Measurements from ENCODE around the gene EPB42.

The EPB42 gene

DNA sequence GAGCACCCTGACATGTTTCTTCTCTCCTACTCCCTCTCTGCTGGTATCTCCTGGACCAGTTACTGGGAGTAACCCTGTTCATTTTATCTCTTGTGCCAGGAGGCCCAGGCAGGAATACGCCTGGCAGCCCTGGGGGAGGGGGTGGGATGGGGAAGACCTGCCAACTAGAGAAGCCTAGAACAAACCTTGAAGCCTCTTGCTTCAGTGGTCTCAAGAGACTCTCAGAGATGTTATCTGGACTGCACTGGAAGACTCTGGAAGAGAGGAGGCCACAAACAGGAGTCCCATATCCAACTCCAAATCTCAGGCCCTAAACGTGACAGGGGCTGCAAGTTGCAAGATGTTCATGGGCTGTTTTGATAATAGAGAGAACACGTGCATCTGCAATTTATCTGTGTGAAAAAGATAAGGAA lies at the start of gene EPB42:
Gene EPB42 (minus strand): TSS at position 28 of the 413 bp plus-strand sequence. CDS start 193 bp downstream, outside the sequence.
- DNase-seq (ENCODE audit: low read depth): no peak

- no peak for DNase-seq (ENCODE audit: low read depth)
Observed at GRCh38 chr15:43270113-43270665, 49.4 kb upstream of the EPB42 start.

DNA sequence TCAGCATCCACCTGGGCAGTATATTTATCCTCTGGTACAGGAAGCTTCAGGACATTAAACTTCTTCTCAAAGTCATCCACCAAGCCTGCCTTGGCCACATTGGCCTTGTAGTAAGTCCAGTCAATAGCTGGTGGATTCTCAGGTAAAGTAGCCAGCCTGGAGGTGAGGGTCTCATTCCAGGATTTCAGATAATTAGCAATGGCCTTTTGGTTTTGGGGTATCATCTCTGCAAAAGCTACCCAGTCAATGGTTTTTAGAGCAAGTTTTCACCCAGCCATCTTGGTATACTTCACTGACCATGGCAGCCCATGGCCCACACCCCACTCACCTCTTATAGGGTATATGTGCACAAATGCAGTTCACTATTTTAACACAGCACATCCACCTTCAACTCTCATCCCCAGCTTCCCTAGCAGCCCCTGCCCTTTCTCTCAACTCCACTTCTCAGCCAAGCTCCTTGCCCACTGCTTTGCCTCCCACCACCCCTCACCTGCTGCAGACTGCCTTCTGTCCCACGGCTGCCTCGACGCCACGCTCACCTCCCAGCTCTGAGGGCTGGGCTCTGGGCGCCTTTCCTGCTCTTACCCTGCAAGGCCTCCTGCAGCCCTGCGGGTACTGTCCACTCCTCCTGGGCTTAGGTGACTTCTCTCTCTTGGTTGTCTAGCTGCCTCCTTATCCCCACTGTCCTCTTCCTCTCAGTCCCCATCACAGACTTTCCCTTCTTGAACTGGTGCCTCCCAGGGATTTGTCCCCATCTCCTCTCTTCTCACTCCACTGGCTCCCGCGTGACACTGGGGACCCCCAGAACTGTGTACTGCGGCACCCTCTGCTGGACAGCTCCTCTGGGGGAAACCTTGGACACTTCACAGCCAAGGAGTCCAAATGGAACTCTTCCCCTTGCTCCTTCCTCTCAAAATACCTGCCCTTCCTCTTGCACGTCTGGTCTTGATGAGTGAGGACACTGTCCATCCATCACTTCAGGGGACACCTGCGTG lies 47.6 kb upstream of the EPB42 start:
- no peak for DNase-seq (ENCODE audit: low read depth)

- no peak for DNase-seq (ENCODE audit: low read depth)
Observed at GRCh38 chr15:43267439-43267838, 46.6 kb upstream of the EPB42 start.

- DNase-seq (ENCODE audit: low read depth): no peak
Observed at GRCh38 chr15:43266834-43267233, 46.0 kb upstream of the EPB42 start, which contains the start of gene TGM5. TSS of gene TGM5 (minus strand) at chr15:43266928. CDS start at chr15:43266849, 79 bp downstream.

- DNase-seq (ENCODE audit: low read depth): no peak
Observed at GRCh38 chr15:43266386-43266785, 45.6 kb upstream of the EPB42 start.

DNA sequence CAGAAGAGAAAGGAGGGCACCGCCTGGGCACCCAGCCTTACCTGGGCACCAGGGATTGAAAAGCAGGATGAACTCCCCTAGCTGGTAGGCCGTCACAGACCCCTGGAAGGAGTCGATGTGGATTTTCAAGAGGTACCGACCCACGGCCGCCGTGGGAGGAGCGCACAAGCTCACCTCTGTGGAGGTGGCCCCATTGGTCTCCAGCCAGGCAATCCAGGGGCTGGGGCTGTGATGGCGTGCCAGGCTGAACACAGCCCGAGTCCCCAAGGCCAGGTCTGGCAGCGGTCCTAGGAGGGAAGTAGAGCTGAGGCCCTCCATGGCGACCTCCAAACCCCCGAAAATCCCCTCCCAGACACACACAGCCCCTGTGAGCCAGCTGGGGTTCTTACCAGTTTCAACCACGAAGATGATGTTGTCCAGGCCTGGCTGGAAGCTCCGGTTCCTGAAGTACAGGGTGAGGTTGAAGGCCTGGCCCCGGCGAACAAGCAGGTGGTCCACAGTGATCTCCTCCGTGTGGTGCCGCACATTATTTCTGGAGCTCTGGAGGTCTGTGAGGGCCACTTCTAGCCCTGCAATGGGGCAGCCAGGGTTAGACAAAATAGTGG lies 39.3 kb upstream of the EPB42 start:
- no peak for DNase-seq (ENCODE audit: low read depth)

- no peak for DNase-seq (ENCODE audit: low read depth)
Observed at GRCh38 chr15:43258781-43259180, 38.0 kb upstream of the EPB42 start.

DNA sequence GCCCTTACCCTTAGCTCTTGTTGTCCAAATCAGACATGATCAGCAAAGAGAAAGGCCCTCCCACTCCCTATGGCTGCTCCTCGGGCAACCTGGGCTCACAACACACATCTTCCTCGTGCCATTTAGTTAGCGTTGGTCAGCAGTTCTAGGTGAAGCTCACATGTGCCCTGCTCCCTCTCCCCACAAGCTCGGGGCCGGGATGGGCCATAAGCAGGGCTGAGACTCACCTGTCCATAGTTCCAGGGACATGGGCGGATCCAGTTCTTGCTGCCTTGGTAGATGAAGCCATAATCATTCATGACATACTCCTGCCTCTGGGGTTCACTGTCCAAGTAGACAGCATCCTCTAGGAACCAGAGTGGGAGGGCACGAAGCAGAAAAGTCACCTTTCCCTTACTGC lies 35.5 kb upstream of the EPB42 start:
- DNase-seq (ENCODE audit: low read depth): no peak

DNA sequence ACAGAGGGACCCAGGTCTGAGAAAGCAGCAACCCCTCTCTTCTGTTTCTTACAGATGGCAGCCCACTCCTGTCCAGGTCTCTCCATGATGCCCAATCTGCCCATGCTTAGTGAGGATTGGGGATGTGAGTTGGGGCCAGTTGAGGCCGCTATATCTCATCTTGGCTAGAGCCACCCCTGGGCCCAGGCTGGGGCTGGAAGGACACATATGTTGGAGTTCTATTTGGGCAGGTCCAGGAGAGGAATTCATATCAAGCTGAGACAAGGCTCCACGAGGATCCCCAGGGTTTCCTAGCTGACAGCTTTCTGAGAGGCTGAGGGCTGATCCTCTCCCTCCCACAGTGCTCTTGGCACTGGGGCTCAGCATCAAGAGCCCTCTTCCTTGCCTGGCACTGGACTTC lies 34.6 kb upstream of the EPB42 start:
- DNase-seq (ENCODE audit: low read depth): no peak

DNA sequence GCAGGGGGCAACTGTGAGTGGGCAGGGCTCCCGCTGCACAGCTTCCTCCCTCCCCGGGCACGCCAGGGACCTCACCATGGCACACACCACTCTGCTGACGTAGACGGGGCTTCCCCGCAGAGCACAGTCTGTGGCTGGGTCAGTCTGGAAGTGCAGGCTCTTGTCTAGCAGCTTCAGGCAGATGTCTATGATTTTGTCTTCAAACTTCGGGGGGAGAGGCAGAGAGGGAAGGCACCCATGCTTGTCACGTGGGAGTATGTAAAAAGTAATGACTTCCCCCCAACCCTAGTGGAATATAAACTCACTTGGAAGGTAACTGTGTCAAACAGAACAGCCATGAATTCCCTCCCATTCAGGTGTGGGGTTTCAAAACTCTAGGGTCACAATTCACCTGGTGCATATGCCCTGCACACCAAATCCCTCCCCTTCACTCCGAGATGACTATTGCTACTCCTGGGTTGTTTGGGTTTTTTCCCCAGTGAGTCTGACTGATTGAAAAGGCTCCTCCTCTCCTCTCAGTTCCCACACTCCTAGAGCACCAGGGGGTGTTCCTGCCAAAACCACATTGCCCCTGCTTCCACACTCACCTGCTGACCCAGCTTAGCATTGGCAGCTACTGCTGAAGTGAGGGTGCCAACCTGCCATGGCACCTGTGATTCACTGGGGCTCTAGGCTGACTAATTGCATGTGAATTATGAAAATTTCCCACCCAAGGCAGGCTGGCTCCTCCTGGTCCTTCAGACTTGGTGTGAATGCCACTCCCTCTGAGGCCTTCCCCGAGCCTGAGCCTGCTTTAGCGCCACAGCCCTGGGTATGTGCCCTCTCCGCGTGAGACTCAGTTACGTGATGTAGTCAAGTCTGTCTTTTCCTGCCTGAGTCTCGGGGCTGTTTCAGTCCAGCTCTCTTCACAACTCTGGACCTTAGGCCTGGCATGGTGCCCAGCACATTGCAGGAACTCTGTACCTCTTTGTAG lies 32.9 kb upstream of the EPB42 start:
- no peak for DNase-seq (ENCODE audit: low read depth)

DNA sequence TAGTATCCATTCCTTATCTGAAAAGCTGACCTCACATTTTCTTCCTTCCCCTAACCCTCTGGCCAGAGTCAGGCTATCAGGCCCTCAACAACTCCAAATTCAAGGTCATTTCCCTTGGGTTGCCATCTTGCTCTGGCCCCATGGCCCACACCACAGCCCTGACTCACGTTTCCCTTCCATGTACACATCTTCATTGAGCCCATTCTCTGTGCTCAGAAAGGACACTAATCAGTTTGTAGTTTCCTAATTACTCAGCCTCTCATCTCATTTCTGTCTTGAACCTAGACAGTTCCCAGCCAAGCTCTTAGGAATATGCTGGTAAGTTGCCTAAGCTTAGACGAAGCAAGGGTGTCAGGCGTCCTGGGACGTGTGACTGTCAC lies 31.0 kb upstream of the EPB42 start:
- no peak for DNase-seq (ENCODE audit: low read depth)

DNA sequence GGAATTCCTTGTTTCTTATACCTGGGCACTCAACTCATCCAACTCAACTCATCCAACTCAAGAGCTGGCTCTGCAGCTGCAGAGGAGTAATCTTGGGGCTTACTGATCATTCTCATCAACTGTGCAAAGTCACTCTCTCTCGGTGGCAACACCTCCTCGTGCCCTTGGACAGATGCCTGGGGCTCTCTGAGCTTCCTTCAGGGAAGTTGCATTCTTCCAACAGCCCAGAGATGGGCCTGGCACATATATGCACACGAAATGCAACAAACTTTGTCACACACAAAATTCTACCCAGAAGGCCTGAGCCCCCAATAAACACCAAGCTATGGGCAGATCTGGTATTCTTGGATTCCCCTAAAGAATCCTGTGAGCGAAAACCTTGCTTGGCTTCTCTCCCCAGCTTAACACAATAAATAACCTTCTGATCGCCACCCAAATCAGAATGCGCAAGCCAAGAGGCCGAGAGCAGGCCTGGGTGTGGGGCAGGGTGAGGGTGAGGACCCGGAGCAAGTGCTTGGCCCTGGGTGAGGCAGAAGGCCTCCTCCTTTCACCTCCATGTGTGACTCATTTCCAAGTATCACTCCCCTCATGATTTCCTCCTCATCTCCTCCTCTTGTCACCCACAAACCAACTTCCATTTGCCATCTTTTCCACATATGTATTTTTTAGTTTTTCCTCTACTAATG lies 30.5 kb upstream of the EPB42 start:
- no peak for DNase-seq (ENCODE audit: low read depth)

DNA sequence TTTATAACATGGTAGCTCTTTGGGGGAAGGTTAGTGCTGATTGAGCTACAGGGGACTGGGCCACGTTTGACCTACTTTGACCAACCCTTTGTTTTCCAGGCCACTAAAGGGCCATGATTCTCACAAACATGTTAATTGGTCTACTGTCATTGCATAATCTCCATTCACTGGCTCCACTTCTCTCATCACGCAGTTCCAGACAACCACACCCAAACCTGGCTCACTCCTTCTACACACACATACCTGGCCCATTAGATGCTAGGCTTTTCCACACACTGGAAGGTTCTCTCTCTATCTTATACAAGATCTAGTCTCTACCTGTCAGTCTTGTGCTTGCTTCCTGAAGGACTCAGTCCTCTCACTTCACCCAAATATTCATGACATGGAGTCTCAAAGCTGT lies 30.0 kb upstream of the EPB42 start:
- DNase-seq (ENCODE audit: low read depth): no peak

- no peak for DNase-seq (ENCODE audit: low read depth)
Observed at GRCh38 chr15:43249699-43250203, 28.9 kb upstream of the EPB42 start.

GRCh38 chr15:43249236-43249635 lies 28.4 kb upstream of the EPB42 start:
- DNase-seq (ENCODE audit: low read depth): no peak

DNA sequence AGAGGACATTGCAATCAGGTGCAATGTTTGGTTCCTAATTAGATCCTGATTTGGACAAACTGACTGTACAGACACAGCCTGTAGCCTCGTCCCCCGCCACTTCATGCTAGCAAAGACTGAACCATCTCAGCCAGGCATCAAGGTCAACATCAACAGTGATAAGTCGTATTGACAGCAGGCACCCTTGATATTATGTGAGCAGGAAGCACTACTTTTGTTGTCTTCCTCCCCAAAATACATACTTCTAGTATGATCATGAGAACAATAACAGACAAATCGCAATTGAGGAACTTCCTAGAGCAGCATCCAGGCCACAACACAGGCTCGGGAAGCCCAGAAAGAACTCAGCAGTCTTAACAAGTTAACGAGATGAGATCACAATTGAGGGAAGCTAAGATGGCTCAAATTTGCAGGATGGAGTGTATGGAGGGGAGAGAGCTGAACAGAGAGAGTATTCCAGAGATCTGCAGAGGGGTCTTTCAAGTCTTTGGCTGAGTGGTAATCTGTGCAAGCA lies 25.5 kb upstream of the EPB42 start:
- DNase-seq (ENCODE audit: low read depth): no peak

- DNase-seq (ENCODE audit: low read depth): no peak
Observed at GRCh38 chr15:43244092-43244491, 23.3 kb upstream of the EPB42 start.

GRCh38 chr15:43243020-43243645 lies 22.3 kb upstream of the EPB42 start:
- DNase-seq (ENCODE audit: low read depth): no peak

DNA sequence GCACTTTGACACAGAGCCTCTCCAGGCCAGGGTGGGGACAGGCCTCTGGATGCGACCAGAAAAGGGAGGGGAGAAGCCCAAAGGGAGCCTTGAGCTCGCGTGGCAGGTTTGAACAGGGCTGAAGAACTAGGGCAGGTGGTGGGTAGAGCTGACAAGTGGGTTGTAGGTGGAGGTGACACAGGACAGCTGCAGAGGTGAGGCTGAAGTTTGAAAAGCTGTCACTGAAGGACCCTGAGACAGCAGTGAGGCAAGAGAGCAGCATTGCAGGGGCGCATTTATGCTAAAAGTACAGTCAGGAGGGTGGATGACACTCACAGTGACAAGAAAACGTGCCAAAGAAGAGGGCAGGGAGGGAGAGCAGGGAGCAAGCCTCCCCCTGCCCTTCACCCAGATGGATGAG lies 21.8 kb upstream of the EPB42 start:
- no peak for DNase-seq (ENCODE audit: low read depth)
